Astrocyte of the spinal cord (primary cell): ENCODE data around the gene UVRAG.
"Not testable (repeated sequence)": the region's sequence is repeated elsewhere in the genome, so short reads cannot be mapped to it uniquely, and the experiment has no call there.

ENCODE experiments used
- DNase-seq: peaks from one replicate; pipeline ENCODE4 v3.0.0; 2011; ENCODE audit warnings: low read depth, low spot score
- H3K4me3 ChIP-seq: 2 replicates; pipeline ENCODE4 v1.5.1; 2011; ENCODE audit warnings: low read depth, mild to moderate bottlenecking, low read length, moderate library complexity
- in situ Hi-C: cut with HindIII; loops from 2 replicates; pipeline ENCODE4 v1.10.0; 2017; ENCODE audit warnings: low sequenced_read_pairs
- TF ChIP-seq, protein P1 (sequence below): IDR thresholded peaks from 2 replicates; pipeline ENCODE4 v1.5.1; 2012; ENCODE audit warnings: low read depth, mild to moderate bottlenecking, low read length, inconsistent platforms

The UVRAG gene

GRCh38 chr11:76069001-76069400 lies 254.0 kb downstream of the UVRAG start:
- no peak overlapping the region for H3K4me3 ChIP-seq
- TF ChIP-seq, protein P1, sequence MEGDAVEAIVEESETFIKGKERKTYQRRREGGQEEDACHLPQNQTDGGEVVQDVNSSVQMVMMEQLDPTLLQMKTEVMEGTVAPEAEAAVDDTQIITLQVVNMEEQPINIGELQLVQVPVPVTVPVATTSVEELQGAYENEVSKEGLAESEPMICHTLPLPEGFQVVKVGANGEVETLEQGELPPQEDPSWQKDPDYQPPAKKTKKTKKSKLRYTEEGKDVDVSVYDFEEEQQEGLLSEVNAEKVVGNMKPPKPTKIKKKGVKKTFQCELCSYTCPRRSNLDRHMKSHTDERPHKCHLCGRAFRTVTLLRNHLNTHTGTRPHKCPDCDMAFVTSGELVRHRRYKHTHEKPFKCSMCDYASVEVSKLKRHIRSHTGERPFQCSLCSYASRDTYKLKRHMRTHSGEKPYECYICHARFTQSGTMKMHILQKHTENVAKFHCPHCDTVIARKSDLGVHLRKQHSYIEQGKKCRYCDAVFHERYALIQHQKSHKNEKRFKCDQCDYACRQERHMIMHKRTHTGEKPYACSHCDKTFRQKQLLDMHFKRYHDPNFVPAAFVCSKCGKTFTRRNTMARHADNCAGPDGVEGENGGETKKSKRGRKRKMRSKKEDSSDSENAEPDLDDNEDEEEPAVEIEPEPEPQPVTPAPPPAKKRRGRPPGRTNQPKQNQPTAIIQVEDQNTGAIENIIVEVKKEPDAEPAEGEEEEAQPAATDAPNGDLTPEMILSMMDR = no peak
- DNase-seq = no peak
- in situ Hi-C loops = no loop called here

DNA sequence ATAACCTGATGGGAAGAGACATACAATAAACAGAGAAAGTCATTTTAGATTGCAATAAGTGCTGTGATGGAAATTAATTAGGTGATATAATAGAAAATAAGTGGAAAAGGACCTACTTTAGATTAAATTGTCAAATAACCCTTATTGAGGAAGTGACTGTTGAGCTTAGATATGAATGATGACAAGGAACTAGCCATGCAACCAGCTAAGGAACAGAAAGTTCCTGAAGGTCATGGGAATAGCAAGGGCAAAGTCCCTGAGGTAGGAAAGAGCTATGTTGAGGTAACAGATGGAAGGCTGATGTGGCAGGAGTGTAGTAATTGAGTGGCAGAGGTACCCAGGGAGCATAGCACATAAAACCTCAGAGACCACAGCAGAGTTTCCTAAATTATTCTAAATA lies 256.1 kb downstream of the UVRAG start:
- H3K4me3 ChIP-seq = no peak overlapping the region
- TF ChIP-seq, protein P1 = no peak
- in situ Hi-C loops = no loop called here
- no peak for DNase-seq

DNA sequence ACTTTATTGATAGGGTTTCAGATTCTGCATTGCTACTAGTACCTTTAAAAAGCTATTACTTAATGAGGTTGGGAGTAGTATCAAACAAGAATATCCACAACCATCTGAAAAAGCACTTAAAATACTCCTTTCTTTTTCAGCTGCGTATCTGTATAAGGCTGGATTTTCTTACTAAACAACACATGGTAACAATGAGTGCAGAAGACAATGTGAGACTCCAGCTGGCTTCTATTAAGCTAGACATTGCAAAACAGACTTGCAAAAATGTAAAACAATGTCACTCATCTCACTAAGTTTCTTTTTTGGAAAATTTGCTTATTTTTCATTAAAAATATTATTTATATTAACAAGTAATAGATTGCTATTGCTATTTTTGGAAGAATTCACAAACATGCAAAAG lies 258.7 kb downstream of the UVRAG start:
- no peak overlapping the region for H3K4me3 ChIP-seq
- TF ChIP-seq, protein P1 = no peak
- in situ Hi-C loops = no loop called here
- DNase-seq = peak; percentile 42

DNA sequence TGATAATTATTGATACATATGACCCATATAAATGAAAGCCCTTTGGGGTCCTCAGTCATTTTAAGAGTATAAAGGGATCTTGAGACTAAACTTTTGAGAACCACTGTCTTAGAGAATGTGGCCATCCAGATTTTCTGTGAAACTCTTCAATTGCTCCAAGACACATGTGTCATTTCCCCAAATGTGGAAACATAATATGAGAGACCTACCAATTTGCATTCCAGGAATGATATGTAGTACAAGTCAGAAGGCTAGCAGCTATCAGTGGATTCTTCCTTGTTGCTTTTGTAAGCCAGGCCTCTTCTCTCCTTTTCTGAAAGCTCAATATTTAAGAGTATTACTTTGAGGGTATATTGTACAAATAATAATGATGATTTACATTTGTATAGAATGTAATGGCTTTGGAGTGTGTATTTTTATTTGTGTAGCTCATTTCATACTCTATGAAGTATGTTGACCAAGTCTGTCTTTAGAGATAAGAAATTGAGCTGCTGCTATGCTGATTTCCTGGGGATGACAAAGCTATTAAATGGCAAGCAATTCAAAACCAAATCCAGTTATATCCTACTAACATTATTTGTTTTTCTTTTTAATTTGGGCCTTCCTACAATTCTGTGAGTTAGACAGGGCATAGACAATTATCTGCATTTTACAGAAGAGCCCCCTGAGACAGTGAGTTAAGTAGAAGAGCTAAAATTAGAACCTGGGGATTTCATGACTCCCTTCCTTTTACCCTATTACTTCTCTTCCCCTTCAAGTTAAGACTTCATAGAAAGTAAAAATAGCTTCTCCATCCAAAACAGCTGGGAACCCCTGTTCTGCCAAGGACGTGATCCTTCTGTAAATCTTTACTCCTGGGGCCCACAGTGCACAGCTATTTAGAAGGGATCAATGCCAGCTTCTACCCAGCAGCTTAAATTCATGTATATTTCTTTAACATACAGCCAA lies 259.4 kb downstream of the UVRAG start:
- in situ Hi-C loops = no loop called here
- no peak overlapping the region for H3K4me3 ChIP-seq
- peak; percentile 23 for DNase-seq
- TF ChIP-seq, protein P1 = no peak

- in situ Hi-C loops = no loop called here
- TF ChIP-seq, protein P1 = no peak
- no peak for DNase-seq
- no peak overlapping the region for H3K4me3 ChIP-seq
Measured at GRCh38 chr11:76075716-76076115, 260.7 kb downstream of the UVRAG start.

DNA sequence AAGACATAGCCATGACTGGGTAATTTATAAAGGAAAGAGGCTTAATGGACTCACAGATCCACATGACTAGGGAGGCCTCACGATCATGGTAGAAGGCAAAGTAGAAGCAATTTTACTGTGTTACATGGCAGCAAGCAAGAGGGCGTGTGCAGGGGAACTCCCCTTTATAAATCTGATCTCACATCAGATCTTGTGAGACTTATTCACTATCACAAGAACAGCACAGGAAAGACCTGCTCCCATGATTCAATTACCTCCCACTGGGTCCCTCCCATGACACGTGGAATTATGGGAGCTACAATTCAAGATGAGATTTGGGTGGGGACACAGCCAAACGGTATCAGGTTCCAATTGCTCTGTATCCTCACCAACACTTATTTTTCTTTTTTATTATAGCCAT lies 261.2 kb downstream of the UVRAG start:
- in situ Hi-C loops, DNase-seq: not testable (repeated sequence)

GRCh38 chr11:76076749-76077148 lies 261.7 kb downstream of the UVRAG start:
- H3K4me3 ChIP-seq = no peak overlapping the region
- TF ChIP-seq, protein P1 = no peak
- no peak for DNase-seq

More for the DNA sequence above, 261.2 kb downstream of the UVRAG start:
- H3K4me3 ChIP-seq = not testable (repeated sequence)

More at GRCh38 chr11:76076749-76077148, 261.7 kb downstream of the UVRAG start:
- in situ Hi-C loops = no loop called here
